GM21723 (cell line): ENCODE results near the gene YDJC.
"Not testable (repeated sequence)": the region's sequence is repeated elsewhere in the genome, so short reads cannot be mapped to it uniquely, and the experiment has no call there.

Experiments used
- ATAC-seq: cut with Tn5 transposase; IDR thresholded peaks from one replicate; pipeline ENCODE4 v1.9.1; 2021; ENCODE audit warnings: mild to moderate bottlenecking, moderate library complexity; ENCODE audit not compliant: unreplicated experiment

The YDJC gene

DNA sequence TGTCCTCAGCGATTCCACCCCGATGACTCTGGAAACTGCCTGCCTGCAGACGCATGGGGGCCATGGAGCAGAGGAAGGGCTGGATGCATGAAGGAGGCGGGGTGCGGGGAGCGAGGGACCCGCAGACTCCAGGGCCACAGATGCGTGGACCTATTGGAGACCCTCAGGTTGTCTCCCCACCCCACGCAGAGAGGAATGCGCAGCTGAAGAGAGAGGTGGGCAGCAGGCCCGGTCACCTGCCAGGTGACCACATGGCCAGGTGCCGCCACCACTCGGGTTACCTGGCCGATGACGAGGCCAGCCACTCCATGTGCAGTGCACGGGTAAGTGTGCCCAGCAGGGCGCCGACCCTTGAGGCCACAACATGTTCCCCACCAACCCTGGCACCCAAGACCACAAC is 3.1 kb upstream of the YDJC start:
- no peak for ATAC-seq

- no peak for ATAC-seq
Measured at GRCh38 chr22:21632237-21632895, 2.5 kb upstream of the YDJC start, which contains the start of gene CCDC116. TSS of gene CCDC116 (plus strand) at chr22:21632760. CDS start at chr22:21633182, 422 bp downstream.

DNA sequence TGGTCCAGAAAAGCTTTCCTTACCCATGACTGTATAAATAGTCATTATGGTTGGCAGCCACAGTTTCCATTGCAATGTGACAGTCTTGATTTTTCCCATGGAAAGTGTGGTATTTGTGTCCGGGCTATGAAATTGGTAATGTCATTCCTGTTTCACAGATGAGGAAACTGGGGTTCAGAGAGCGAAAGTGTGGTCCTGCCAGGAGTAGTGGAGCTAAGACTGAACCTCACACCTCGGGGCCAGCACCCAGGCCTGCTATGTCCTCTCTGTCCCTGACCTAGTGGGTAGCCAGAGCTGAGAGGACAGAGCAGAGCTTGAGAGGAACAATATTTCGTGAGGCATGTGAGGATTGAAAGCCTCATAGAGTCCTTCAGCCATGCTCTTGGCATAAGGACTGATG is 1.2 kb upstream of the YDJC start:
- ATAC-seq: no peak

- ATAC-seq: peak; percentile 25
Measured at GRCh38 chr22:21628386-21629254, 1.2 kb downstream of the YDJC start.

- no peak for ATAC-seq
Measured at GRCh38 chr22:21626735-21627469, 2.9 kb downstream of the YDJC start.

DNA sequence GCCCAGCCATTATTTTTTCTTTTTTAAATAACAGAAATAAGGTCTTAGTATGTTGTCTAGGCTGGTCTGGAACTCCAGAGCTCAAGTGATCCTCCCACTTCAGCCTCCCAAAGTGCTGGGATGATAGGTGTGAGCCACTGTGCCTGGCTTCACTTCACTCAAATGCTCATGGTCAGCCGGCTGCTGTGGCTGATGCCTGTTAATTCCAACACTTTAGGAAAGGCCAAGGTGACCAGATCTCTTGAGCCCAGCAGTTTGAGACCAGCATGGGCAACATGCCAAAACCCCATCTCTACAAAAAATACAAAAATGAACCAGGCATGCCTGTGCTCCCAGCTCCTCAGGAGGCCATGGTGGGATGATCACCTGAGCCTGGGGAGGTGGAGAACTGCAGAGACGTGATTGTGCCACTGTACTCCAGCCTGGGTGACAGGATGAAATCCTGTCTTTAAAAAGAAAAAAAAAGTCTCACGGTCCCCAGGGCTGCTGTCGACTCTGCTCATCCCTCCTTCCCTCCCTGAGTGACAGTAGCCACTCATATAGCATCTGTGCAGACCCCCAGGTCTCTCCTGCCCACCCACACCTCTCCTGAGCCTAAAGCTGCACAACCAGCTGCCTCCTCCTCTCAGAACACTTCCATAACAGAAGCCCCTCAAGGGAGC is 3.6 kb downstream of the YDJC start:
- ATAC-seq: no peak

DNA sequence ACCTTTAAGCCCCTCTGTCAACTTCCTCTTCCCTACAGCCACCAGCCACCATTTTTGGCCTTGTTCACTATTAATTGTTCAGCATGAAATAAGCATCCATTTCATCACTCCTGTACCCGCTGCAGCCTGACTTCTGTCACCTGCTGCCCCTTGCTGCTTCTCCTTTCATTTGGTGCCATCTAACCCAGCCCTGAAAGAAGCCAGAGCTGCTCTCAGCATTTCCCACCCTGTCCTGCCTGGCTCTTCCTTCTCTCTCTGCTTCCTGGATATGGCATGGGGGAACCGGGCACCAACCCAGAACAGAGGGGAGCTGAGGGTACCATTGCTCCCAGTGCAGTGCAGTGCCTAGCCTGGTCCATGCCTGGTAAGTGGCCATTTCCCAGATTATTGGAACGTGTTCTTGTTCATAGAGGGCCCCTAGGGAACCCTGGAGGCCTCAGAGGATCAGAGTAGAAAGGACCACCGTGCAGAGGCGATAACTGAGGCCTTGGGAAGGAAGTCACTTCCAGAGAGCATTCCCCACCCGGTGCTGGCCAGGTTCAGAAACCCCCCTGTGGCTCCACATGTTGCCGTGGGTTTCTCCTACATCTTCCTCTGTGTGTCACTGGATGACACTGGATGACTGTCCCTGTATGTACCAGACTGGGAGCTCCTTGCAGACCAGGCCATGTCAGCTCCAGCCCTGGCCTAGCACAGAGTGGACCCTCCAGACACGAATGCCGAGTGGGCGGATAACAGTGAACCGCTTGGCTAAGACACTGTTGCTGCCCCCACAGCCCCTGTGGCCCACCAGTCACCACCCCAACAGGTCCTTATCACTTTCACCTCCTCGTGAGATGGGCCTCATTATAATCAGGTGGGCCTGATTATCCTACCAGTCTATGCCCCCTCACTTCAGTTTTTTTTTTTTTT is 4.7 kb downstream of the YDJC start:
- no peak for ATAC-seq

- ATAC-seq: no peak
Measured at GRCh38 chr22:21624120-21624879, 5.5 kb downstream of the YDJC start.

DNA sequence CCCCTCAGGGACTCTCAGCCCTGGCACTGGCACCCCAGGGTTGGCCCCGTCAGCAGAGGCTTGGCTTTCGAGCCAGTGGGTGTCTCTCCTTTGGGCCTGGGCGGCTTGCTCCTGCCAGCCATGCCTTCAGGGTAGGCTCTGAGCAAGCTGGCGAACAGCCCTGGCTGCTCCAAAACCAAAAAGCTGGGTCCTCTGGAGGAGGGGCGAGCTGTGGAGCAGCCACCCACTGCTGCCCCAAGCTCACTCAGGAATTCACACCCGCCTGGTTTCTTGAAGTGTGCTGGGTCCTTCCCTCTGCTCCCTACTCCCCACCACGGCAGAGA is 6.2 kb downstream of the YDJC start:
- no peak for ATAC-seq

DNA sequence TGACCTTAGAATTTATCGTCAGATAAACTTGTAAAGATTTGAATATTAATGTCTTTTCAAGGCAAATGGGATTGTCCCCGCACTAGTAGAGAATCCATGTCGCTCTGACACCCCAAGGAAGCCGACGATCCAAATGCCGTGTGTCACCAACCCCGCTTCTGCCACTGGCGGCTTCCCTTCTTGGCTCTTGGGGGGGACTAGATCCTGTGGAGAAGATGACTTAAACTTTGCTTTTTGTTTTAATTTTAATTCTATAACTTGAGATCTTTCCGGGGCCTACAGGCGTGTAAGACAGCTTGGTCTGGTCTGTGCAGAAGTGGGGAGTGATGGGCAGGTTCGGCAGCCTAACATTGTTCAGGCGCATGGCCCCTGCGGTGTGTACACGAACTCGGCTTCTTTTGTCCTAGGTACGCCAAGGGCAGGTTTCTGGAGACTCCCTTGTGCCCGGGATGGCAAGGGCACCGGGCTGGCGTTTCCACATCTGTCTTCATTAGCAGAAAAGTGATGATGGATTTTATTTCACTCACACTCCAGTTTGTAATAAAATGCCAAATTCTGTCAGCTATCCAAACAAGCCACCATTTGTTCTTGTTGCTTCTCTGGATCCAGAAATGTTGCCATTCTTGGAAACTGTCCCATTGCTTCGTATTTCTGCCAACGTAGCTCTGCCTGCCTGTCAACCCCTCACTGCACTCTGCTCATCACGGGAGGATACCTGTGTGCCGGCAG is 6.7 kb downstream of the YDJC start:
- no peak for ATAC-seq

DNA sequence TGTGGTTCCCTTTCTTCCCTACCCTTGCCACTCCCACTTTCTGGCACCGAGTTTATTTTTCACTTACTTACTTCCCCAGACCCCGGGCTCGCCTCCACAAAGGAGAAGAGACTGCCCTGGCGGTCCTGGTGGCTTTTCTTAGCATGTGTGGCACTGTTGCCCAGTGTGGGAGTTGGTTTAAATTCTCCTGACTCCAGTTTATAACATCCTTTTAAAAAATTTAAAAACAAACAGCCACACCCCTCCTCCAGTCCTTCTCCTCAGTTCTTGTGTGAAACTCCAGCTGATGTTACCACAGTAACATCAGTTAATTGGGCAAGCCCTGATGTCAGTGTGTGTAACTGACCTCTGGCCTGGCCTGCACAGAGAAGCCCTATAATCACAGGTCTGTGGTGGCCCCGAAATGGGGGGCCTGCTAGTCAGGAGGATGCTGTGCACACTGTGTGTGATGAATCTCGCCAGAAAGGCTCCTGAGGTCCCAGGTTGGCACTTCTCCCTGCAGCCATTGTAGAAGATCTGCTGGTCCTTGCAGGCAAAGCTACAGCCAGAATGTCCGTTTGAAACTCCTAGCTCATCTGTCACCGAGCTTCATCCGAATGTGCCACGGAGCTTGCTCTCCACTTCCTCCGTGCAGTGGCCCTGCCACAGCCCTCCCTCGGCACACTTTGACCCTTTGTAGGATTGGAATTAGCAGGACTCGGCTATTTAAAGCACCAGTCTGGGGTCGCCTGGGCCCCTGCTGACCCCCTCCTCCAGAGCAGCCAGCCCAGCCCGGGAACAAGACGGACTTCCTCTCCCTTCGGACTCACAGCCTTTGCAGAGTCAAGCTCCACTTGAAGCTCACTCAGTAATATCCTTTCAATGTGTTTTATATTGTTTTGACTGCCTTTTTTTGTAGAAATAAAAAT is 7.6 kb downstream of the YDJC start:
- no peak for ATAC-seq

- no peak for ATAC-seq
Measured at GRCh38 chr22:21621025-21621424, 8.8 kb downstream of the YDJC start.

GRCh38 chr22:21617337-21617736 is 12.5 kb downstream of the YDJC start:
- not testable (repeated sequence) for ATAC-seq

DNA sequence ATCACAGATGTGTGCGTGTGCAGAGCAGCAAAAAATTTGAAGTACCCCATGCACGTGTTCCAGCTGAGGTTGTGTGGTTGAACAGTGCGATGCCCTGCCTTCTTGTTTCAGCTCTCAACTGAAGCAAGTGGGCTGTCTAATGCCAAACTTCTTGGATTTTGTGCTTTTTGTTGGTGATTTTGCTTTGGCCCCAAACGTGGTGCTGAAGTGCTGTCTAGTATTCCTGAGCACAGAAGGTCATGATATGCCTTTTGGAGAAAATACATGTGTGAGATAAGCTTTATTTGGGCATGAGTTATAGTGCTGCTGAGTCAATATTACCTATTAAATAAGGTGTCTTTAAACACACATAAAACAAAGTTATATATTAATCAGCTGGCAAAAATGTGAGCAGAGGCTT is 14.1 kb downstream of the YDJC start:
- ATAC-seq: no peak

- no peak for ATAC-seq
Measured at GRCh38 chr22:21613553-21614233, 16.1 kb downstream of the YDJC start.

DNA sequence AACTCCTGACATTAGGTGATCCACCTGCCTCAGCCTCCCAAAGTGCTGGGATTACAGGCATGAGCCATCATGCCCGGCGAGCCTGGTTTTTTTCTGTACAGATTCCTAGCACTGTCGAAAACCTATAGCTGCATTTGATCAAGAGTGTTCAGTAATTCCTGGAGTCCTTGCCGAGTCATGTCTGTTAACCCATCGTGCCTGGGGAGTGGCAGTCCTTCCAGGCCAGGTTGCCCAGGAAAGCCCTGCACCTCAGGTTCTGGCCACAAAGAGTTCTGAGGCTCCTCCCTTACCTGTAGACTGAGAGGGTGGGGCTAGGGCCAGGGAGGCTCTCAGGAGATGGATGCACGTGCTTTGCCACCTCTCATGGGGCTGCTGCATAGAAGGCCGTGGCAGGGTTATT is 17.0 kb downstream of the YDJC start:
- no peak for ATAC-seq
